GM19324 (cell line): ENCODE data around the gene PCSK5.

Source experiments
- ATAC-seq: cut with Tn5 transposase; IDR thresholded peaks from one replicate; pipeline ENCODE4 v1.9.1; 2021; ENCODE audit warnings: mild to moderate bottlenecking, moderate library complexity; ENCODE audit not compliant: unreplicated experiment, low FRiP score

PCSK5 gene

GRCh38 chr9:76166526-76166925 lies 276.1 kb downstream of the PCSK5 start:
- ATAC-seq, result no peak

- no peak for ATAC-seq
These were observed 285.7 kb downstream of the PCSK5 start for GRCh38 chr9:76176171-76176570.

DNA sequence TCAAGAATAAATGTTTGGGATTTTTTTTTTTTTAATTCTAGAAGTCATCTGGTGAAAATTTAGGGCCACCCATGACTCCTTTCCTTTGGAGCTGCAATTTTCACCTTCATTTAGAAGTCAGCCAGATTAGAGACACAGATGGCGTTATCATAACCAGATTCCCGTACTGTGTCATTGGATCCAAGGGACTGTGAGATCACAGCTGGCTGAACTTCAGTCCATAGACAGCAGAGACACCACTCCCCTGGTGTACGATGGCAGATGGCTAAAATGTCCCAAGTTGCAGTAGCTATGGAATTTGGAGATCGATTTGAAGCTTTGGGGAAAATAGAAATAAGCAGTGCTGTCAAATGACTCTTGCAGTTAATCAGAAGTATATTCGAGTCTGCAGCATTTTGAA lies 287.5 kb downstream of the PCSK5 start:
- ATAC-seq, result no peak

- no peak for ATAC-seq
These were observed 290.1 kb downstream of the PCSK5 start for GRCh38 chr9:76180541-76180940.

DNA sequence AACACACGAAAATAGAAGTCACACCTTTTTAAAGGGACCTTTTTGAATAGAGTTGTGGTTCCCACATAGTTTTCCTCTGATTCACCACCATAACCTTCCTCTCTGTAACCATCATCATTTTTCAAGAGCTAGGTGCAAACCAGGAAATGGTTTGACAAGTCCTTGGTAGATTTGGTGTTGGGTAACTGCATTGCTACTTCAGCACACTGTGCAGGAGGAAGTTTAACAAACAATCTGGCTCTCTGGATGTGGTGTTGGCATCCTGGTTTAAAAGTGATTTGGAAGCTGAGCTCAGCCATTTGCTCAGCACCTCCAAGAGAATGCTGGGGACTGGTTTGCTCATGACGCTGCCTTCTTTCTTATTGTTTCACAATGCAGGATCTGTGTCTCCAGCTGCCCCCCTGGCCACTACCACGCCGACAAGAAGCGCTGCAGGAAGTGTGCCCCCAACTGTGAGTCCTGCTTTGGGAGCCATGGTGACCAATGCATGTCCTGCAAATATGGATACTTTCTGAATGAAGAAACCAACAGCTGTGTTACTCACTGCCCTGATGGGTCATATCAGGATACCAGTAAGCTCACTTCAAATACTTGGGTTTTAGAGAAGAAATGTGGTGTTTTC lies 290.7 kb downstream of the PCSK5 start:
- no peak for ATAC-seq

DNA sequence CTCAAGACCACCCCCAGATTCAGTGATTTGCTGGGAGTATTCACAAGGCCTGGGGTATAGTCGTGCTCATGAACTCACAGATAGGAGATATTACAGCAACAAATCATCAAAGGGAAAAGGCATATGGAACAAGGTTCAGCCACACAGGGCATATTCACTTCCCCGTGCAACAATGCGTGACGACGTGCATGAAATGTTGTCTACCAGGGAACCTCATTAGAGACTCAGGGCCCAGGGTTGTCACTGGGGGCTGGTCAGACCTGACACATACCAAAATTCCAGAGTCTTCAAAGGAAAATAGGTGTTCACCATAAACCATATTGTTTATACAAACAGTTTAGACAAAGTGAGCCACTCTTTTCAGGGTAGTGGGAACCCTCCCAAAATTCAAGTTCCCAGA lies 291.3 kb downstream of the PCSK5 start:
- no peak for ATAC-seq

DNA sequence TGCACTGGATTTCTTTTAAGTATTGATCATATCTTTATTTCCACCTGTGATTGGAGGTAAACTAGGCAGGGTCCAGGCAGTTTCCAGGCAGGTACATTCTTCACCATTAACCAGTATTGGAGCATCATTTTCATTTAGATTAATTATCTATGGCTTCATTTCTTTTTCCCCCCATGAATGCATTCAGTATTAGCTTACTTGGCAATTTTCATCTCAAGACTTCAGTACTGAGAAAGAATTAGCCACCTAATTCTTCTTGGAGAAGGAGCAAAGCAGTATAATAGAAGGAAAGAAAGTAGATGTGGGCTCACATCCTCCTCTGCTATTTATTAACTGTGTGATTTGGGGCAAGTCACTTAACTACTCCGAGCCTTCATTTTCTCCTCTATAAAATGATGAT lies 295.0 kb downstream of the PCSK5 start:
- no peak for ATAC-seq

GRCh38 chr9:76188286-76188685 lies 297.8 kb downstream of the PCSK5 start:
- no peak for ATAC-seq

- ATAC-seq, result no peak
These were observed 298.4 kb downstream of the PCSK5 start for GRCh38 chr9:76188905-76189304.

GRCh38 chr9:76191493-76191892 lies 301.0 kb downstream of the PCSK5 start:
- no peak for ATAC-seq

DNA sequence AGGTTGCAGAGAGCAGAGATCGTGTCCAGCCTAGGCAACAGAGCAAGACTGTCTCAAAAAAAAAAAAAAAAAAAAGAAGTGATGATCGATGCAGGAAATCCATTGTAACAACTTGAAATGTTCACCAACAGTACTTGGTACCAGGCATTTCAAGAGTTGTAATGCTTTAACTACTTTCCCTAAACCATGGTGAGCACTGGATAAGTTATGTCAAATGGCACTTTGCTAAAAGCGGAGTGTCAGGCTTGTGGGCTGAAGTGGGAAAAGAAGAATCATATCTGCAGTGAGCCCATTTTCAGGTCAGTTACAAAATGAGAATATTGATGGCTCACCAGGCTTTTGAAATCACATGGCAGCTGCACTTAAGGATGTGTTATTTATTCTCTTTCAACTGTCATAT lies 301.5 kb downstream of the PCSK5 start:
- no peak for ATAC-seq

DNA sequence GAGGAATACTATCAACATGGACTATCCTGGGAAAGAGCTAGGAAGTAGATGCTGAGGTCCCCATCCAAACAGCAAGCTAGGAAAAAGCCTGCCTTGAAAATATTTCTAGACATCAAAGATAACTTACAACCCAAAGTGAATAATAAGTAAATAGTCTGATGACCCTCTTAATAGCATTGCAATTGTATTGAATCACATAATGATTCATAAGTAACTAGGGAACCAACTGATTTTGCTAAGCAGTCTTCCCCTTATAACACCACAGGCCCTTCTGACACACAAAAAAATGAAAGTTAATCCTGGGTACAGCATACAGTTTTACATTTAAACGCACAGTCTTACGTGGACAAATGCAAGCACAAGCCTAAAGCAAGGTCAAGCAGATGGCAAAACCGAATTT lies 304.4 kb downstream of the PCSK5 start:
- ATAC-seq, result no peak

DNA sequence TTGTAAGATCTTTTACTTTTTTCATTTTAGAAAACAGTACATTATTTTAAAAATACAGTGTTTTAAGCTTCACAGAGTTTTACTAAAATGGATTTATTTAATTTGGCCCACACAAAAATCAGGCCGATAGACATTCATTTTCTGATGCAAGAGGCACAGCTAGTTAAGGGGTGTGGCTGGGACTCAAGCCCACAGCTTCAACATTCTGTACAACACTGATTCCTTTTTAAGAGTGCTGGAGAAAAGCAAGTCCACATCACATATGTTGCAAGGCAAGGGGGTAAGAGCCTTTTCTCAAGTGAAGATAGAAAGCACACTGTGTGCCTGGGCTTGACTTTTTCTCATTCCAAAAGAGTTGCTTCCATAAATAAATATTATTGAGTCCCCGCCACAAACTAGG lies 307.9 kb downstream of the PCSK5 start:
- ATAC-seq, result no peak

GRCh38 chr9:76200315-76200714 lies 309.8 kb downstream of the PCSK5 start:
- ATAC-seq, result no peak

DNA sequence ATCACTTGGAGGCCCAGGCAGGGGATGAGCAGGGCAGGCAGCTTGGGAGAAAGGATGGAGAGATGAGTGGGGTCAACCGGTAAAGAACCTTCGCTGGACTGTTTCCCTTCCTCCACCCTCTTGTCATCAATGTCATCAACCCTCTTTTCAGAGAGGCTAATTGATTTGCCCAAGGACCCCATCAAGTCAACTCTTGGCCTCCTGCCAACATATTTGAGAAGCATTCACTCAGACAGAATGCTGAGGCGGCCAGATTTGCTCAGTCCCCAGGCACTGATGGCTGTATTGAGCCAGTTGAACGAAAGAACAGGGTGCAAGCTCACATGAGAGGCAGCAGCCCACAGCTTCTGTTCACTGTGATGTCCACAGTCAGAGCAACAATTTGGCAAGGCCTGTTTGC lies 310.3 kb downstream of the PCSK5 start:
- ATAC-seq, result no peak

DNA sequence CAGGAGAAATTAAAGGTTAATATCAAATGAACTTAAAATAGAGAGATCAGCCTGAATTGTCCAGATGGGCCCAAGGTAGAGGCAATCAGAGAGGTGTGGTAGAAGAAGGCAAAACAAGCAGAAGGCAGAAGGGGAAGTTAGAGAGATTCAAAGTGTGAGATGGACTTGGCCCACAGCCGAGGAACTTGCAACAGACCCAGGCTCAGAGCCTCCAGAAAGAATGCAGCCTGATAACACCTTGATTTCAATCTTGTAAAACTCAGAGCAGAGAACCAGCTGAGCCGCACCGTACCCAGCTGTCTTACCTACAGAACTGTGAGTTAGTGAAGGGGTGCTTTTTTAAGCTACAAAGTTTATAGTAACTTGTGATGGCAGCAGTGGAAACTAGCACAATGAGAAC lies 312.9 kb downstream of the PCSK5 start:
- no peak for ATAC-seq

GRCh38 chr9:76206821-76207220 lies 316.3 kb downstream of the PCSK5 start:
- no peak for ATAC-seq

DNA sequence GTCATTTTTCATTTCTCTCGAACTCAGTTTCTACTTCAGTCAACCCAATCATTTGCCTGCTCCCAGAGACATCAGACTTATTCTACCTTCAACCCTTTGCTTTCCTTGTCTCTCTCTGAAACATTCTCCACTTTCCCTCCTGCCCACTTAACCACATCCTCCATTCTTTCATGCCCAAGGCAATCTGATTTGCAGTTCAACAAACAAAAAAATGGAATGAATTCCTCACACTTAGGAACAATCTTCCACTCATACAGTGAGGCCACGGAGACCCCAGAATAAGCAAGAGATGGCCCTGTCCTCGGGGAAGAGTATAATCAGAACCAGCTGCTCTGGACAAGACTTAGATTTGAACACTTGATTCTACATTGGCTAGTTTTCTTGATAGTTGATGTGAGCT lies 323.3 kb downstream of the PCSK5 start:
- ATAC-seq, result no peak

DNA sequence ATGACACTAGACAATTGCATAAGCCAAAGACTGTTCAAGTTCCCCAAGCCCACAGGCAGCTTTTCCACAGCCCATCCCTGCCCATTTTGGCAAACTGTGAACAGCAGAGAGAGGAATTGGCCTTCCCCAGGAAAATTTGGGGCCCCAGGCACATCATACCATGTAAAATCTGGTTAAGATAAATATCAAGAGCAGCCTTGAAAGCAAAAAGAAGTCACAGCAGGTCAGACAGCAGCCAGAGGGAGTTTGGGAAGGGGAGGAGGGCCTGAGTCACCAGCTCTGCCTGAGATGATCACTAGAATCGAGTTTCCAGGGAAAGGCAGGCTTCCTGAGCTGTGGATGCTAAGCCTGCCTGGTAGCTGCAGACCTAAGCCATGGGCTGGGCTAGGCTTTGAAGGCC lies 324.6 kb downstream of the PCSK5 start:
- no peak for ATAC-seq

GRCh38 chr9:76216161-76216649 lies 325.7 kb downstream of the PCSK5 start:
- no peak for ATAC-seq

GRCh38 chr9:76218117-76218885 lies 327.8 kb downstream of the PCSK5 start:
- ATAC-seq, result no peak

GRCh38 chr9:76218886-76219445 lies 328.5 kb downstream of the PCSK5 start:
- ATAC-seq, result no peak
